GM12864 (cell line): ENCODE data around the gene HBEGF.
"Not testable (repeated sequence)": the region's sequence is repeated elsewhere in the genome, so short reads cannot be mapped to it uniquely, and the experiment has no call there.

ENCODE experiments used
- DNase-seq: peaks from one replicate; pipeline ENCODE4 v3.0.0-alpha.2; 2011; ENCODE audit warnings: low read depth
- H3K4me3 ChIP-seq: 2 replicates; pipeline ENCODE4 v1.5.1; 2011; ENCODE audit warnings: mild to moderate bottlenecking, low read depth, low read length, control low read depth
- CTCF ChIP-seq: IDR thresholded peaks from 2 replicates; pipeline ENCODE4 v1.5.1; 2011; ENCODE audit warnings: low read depth, mild to moderate bottlenecking, moderate library complexity, low read length, control low read depth, inconsistent platforms; ENCODE audit errors: missing control alignments

Gene HBEGF

GRCh38 chr5:140351609-140352334 lies 5.4 kb upstream of the HBEGF start:
- no peak for DNase-seq
- TF ChIP-seq CTCF = peak; percentile 72
- no peak overlapping the region for H3K4me3 ChIP-seq

- no peak overlapping the region for H3K4me3 ChIP-seq
- DNase-seq = no peak
- TF ChIP-seq CTCF = no peak
These were observed 2.8 kb upstream of the HBEGF start for GRCh38 chr5:140349244-140349643.

- no peak for TF ChIP-seq CTCF
- H3K4me3 ChIP-seq = no peak overlapping the region
- no peak for DNase-seq
These were observed 1.7 kb upstream of the HBEGF start for GRCh38 chr5:140348104-140348503.

- peak overlapping the region; percentile 65; the same call in 1 of the 2 replicates for H3K4me3 ChIP-seq
- DNase-seq = no peak
- TF ChIP-seq CTCF = no peak
These were observed 957 bp upstream of the HBEGF start for GRCh38 chr5:140347360-140347759.

- TF ChIP-seq CTCF = peak; percentile 1
- DNase-seq = no peak
- H3K4me3 ChIP-seq = peak overlapping the region; percentile 65
These were observed 470 bp downstream of the HBEGF start for GRCh38 chr5:140345919-140346347.

GRCh38 chr5:140344683-140345423 lies 1.6 kb downstream of the HBEGF start:
- peak; percentile 1 for TF ChIP-seq CTCF
- H3K4me3 ChIP-seq = no peak overlapping the region; the same call in 1 of the 2 replicates
- DNase-seq = no peak

- not testable (repeated sequence) for DNase-seq, H3K4me3 ChIP-seq
These were observed 2.6 kb downstream of the HBEGF start for GRCh38 chr5:140343849-140344248.
